Neural cell (in vitro differentiated cells): Measurements from ENCODE around the gene ATP1A2.

Experiments
- CTCF ChIP-seq: fragments of 450-650 bp; IDR thresholded peaks from 2 replicates; pipeline ENCODE4 v1.5.1; 2014; ENCODE audit warnings: antibody characterized with exemption, mild to moderate bottlenecking, moderate library complexity; ENCODE audit not compliant: poor library complexity, severe bottlenecking
- EP300 ChIP-seq: fragments of 450-650 bp; conservative IDR thresholded peaks from 2 replicates; pipeline ENCODE4 v1.6.1; 2014; ENCODE audit warnings: antibody characterized with exemption, mild to moderate bottlenecking, moderate library complexity; ENCODE audit not compliant: poor library complexity, severe bottlenecking
- EZH2 ChIP-seq: fragments of 200-600, 300-800 bp; shearing (Covaris generic), sonication (generic); IDR thresholded peaks from 2 replicates; pipeline ENCODE4 v1.6.1; 2014; ENCODE audit warnings: antibody characterized with exemption, low read length, borderline replicate concordance, mild to moderate bottlenecking; ENCODE audit not compliant: insufficient read depth, poor library complexity, severe bottlenecking
- POLR2AphosphoS5 ChIP-seq: IDR thresholded peaks from 2 replicates; pipeline ENCODE4 v1.6.1; 2012
- RAD21 ChIP-seq: fragments of 450-650 bp; conservative IDR thresholded peaks from 2 replicates; pipeline ENCODE4 v1.6.1; 2014; ENCODE audit warnings: antibody characterized with exemption, mild to moderate bottlenecking, moderate library complexity
- TAF1 ChIP-seq: IDR thresholded peaks from 2 replicates; pipeline ENCODE4 v1.6.1; 2012; ENCODE audit warnings: low read depth

- no peak for TF ChIP-seq CTCF
- TF ChIP-seq EP300 = no peak
- no peak for TF ChIP-seq RAD21
- no peak for TF ChIP-seq TAF1
- no peak for TF ChIP-seq EZH2
- no peak for TF ChIP-seq POLR2AphosphoS5
Observed at GRCh38 chr1:160066829-160067745, 48.5 kb upstream of the ATP1A2 start.
